ENCODE results near the gene DDX18. TPM values are rescaled to one million over a fixed set of nuclear protein-coding genes. Genes with fewer than 3 reads are reported as not detected.

The DDX18 gene
- 10 to 100 TPM; 50.1 to 61.0 (median 57.0) TPM for total RNA-seq (2021; fragmentation: NEBNext Ultra II Directional; extraction: Animal tissue kit (Norgen Biotek cat#: 25700))
- long read RNA-seq, transcript DDX18-201 (14 exons, 3,796 nt): major isoform, 12 of 58 reads
- long read RNA-seq, partial matches to known transcripts: 46 of 58 reads
- long read RNA-seq, other reads (novel, unspliced or antisense): 0 of 58 reads

GRCh38 chr2:117814417-117815264 is at the start of gene DDX18:
Gene DDX18 (plus strand): TSS chr2:117814691. CDS start chr2:117814778, 87 bp downstream.
- Mint-ChIP-seq H3K4me3 (peak within 1 kb of the TSS; percentile 100), H3K36me3 (ENCODE audit: low read depth) (peaks cover 33% of the 10 kb centered on the region), H3K27me3 (ENCODE audit: insufficient read depth) (peaks cover 3% of the 10 kb centered on the region), H3K9me3 (no peaks in the 10 kb centered on the region), H3K4me1 (ENCODE audit: low read depth) (peaks cover 24% of the 10 kb centered on the region), H3K27ac (peak within 1 kb of the TSS; percentile 95)
- peak; percentile 98 for DNase-seq
- peak; percentile 98 for TF ChIP-seq CTCF (IDR thresholded peaks at IDR 0.05)

- Mint-ChIP-seq H3K4me1 (ENCODE audit: low read depth) (peaks cover 7% of the 10 kb centered on the region; the same call in 1 of the 2 replicates), H3K36me3 (ENCODE audit: low read depth) (no peaks in the 10 kb centered on the region), H3K27ac (no peak overlapping the region), H3K9me3 (no peaks in the 10 kb centered on the region), H3K4me3 (no peak overlapping the region), H3K27me3 (ENCODE audit: insufficient read depth) (peaks cover 2% of the 10 kb centered on the region)
- TF ChIP-seq CTCF (IDR thresholded peaks at IDR 0.05): no peak
- no peak for DNase-seq
These were observed 43.8 kb upstream of the DDX18 start for GRCh38 chr2:117770730-117771129.

- DNase-seq: peak; percentile 17
- H3K27me3 Mint-ChIP-seq (ENCODE audit: insufficient read depth): peaks cover 2% of the 10 kb centered on the region
- no peak overlapping the region for H3K4me3 Mint-ChIP-seq
- no peaks in the 10 kb centered on the region for H3K9me3 Mint-ChIP-seq
- H3K36me3 Mint-ChIP-seq (ENCODE audit: low read depth): no peaks in the 10 kb centered on the region
- peak; percentile 75 for TF ChIP-seq CTCF (IDR thresholded peaks at IDR 0.05)
- no peak overlapping the region for H3K27ac Mint-ChIP-seq
- H3K4me1 Mint-ChIP-seq (ENCODE audit: low read depth): peaks cover 7% of the 10 kb centered on the region; the same call in 1 of the 2 replicates
These were observed 42.4 kb upstream of the DDX18 start for GRCh38 chr2:117771969-117772630.

- no peak for DNase-seq
- Mint-ChIP-seq H3K36me3 (ENCODE audit: low read depth) (no peaks in the 10 kb centered on the region), H3K4me3 (no peak overlapping the region), H3K9me3 (no peaks in the 10 kb centered on the region), H3K27ac (no peak overlapping the region), H3K4me1 (ENCODE audit: low read depth) (peaks cover 7% of the 10 kb centered on the region; the same call in 1 of the 2 replicates), H3K27me3 (ENCODE audit: insufficient read depth) (peaks cover 5% of the 10 kb centered on the region; the same call in 1 of the 2 replicates)
- no peak for TF ChIP-seq CTCF (IDR thresholded peaks at IDR 0.05)
These were observed 39.8 kb upstream of the DDX18 start for GRCh38 chr2:117774716-117775115.

GRCh38 chr2:117775703-117776219 is 38.7 kb upstream of the DDX18 start:
- Mint-ChIP-seq H3K4me3 (no peak overlapping the region), H3K27me3 (ENCODE audit: insufficient read depth) (peaks cover 5% of the 10 kb centered on the region; the same call in 1 of the 2 replicates), H3K36me3 (ENCODE audit: low read depth) (no peaks in the 10 kb centered on the region), H3K4me1 (ENCODE audit: low read depth) (peaks cover 7% of the 10 kb centered on the region; the same call in 1 of the 2 replicates), H3K27ac (no peak overlapping the region), H3K9me3 (no peaks in the 10 kb centered on the region)
- DNase-seq: no peak
- TF ChIP-seq CTCF (IDR thresholded peaks at IDR 0.05): no peak

Data from HFFc6 (cell line).